GM19240 (cell line): ENCODE data around the gene AAMP.

Experiments used
- DNase-seq: peaks from one replicate; pipeline ENCODE4 v3.0.0; 2011; ENCODE audit warnings: low spot score; ENCODE audit not compliant: insufficient read length

AAMP gene

DNA sequence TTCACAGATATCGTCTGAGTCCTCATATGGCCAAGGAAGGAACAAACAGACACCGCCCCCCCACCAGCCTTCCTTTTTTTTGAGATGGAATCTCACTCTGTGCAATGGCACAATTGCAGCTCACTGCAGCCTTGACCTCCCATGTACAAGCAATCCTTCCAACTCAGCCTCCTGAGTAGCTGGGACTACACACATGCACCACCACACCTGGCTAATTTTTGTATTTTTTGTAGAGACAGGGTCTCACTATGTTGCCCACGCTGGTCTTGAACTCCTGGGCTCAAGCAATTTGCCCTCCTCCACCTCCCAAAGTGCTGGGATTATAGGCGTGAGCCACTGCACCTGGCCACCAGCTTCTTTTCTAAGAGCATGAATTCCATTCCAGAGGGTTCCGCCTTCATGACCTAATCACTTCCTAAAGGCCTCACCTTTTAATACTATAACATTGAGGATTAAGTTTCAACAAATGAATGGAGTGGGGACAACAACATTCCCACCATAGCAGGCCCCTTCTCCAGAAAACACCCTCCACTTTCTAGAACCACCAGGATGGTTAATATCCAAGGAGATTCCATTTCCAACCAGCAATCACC, 24.6 kb upstream of the AAMP start:
- no peak for DNase-seq

DNA sequence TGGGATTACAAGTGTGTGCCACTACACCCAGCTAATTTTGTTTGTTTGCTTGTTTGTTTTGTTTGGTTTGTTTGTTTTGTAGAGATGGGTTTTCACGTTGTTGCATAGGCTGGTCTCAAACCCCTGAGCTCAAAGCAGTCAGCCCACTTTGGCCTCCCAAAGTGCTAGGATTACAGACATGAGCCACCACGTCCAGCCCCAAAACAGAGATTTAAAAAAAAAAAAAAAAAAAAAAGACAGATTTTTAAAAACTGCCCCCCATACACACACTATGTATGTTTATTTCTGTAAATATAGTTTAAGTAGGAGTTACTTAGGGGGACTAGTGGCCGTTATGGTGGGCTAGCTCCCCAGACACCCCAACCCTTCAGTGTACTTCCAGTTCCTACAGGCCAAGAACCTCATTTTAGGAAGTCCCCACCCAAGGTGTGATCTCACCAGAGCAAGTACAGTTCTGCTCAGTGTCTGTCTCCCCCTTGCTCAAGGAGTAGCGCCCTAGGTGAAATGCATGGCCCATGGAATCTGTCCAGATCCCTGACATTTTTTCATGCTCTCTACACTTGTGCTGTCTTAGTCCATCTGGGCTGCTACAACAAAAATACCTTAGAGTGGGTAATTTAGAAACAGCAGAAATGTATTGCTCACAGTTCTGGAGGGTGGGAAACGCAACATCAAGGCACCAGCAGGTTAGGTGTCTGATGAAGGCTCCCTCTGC, 23.9 kb upstream of the AAMP start:
- no peak for DNase-seq

DNA sequence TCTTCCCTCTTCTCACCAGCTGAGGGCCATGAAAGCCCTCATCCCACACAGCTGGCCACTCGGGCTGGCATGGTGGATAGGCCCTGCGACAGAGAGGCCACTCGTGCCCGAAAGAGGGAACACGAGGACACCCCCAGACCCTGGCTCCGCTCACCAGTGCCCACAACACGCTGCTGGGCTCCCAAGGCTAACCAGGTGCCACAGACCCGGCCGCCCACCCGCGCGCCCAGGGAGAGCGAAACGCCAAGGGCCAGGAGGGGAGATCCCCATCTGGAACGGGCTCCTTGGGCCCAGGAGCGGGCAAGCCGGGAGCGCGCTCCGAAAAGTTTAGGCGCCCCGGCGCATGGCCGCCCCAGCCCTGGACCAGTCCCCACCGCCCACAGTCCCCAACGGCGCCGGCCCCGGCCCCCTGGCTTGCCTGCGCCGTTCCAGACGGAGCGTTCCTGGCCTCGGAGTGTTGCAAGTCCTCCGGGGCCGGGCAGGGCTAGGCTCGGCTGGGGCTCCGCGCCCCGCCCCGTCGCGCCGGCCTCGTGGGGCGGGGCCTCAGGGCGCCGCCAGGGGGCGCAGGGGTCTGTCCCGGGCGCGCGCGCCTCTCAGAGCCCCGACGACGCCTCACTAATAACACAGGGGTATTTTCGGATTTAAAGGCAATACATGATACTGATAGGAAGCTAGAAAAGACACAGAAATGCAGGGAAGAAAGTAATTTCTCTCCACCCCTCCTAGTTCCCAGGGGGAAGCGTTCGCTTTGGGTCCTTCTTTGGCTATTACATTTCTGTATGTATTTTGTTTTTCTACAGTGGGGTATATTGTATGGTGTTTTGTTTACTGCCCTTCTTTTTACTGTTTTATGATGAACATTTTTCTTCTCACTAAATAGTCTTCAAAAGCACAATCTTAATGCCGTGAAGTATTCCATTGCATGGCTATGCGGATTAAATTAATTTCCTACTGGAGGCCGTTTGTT, 22.4 kb upstream of the AAMP start, which contains the start of gene TMBIM1:
Gene TMBIM1, minus strand, starts transcription at position 456 of the 967 bp plus-strand sequence. CDS start 10,362 bp downstream, outside the sequence.
- peak; percentile 86 for DNase-seq

DNA sequence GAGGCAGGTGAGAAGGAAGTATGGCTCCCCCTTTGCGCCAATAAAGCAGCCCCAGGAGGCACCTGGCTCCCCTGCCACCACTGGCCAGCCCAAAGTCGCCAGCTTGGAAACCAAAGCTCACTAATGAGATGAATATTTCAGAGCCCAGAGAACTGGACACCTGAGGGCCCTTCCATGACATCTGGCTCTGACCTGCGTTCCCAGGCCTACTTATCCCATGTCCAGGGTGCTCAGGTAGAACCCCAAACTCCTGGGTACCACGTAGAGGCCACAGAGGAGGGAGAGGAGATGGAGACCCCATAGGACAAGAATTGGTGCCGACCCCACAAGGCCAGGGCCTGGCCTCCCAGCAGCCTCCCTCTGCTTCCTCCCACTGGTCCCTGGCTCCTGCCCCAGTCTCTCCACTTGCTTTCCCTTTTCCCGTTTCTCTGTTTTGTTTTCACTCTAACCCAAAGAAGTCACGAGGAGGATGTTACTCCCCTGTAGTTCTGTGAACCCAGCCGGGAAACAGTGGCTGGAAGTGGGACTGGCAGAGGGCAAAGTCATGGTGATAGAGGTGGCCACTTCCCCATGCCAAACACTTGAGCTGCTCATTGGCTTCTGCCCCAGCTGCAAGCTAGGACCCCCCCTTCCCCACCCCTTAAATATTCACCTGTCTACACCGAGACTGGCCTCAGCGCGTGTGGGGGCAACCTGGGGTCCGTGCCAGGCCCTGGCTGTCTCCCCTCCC, 21.5 kb upstream of the AAMP start:
- DNase-seq: no peak

DNA sequence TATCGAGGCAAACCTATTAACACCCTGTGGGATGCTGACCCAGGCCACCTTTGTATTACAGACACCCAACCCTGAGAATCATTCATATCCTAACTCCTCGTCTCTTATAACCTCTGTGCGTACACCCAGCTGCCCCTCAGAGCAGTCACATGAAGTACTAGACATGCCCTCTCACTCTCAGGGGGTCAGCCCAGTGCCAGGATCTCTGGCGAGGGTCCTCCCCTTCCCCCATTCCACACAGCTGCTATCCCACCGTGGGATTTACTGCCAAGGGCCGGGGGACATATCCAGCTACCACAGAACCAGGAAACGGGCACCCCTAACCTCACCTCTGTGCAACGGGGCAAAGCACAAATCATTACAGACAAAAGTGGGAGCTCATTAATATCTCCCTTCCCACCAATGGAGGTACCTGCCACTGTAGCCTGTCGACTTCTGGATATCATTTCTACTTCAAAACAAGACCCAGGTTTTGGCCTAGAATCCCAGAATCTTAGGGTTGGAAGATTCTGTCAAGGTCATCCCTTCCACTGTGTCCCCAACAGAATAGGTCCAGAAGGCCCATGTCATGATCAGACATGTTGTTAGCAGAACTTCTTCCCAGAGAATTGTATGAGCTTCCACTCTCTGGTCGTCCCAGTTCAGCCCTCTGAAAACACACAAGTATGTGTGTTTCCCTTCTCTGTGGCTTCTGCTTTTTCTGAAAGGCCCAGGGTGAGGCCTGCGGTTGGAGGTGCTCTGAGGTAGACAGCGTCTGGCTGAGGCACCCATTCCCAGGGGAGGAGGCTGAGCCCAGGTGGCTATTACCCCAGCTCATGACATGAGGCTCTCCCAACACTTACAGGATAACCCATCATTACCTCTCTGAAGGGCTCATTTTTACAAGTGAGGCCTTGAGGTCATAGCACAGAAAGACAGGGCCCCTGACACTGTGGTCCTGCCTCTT, 20.7 kb upstream of the AAMP start:
- peak; percentile 52 for DNase-seq

DNA sequence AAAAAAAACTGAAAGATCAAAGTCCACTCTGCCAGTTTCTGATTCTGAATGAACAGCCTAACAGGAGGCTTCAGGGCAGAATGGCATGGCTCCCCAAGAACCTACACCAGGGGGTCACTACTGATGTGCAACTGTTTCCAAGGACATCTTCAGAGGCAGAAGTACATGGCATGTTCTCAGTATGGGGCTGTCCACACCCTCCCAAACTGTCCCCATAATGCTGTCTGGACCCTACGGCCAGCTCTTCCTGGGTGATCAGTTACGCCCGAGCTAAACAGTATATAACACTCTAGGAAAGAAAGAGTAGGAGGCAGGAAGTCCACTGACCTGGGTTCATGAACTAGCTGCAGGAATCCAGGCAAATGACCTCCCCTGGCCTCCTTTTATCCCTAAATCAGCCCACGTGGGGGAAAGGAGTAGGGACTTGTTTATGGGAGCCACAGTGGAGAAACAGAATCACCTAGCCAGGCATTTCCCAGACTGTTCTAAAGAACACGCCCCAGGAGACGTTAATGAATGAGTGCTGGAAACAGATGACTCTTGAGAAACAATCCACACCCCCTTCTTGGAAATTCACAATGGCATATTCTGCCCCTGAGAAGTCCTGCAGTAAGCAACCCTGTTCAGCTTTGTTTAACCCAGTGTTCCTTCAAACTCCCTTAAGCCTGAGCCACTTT, 19.8 kb upstream of the AAMP start:
- DNase-seq: no peak

DNA sequence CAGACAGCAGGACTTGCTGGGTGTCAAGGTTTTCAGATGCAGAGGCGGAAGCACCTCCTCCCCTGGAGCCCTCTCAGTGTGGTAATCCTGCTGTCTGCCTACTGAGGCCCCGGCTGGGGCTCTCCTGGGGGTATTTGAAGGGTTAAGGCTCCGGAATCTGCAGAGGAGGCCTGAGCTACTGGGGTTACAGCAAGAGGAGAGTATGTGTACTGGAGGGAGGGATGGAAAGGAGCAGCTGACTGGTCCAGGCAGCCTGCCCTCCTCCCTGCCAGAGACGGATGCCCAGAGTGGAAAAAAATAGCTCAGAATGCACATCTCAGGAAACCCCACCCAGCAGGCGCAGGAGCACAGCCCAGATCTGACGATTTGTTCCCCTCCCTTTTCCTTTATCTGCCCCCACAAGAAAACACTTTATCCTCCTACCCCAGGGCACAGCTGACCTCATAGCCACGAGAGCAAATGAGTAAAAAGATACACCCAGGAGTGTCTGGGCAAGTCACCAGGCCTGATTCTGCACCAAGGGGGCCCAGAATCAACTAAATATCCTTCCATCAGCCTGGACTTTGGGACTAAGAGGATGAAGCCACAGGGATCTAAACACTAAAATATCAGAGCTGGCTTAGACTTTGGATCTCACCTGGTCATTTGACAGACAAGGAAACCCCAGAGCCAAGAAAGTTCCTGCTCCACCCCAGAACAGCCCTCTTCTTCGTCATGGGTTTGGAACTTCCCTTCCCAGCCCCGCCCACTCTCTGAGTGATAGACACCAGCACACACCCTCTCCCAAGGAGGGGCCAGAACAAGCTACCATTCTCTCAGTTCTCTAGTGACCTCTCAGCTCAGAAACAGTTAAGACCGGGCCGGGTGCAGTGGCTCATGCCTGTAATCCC, 16.9 kb upstream of the AAMP start:
- peak; percentile 87 for DNase-seq

DNA sequence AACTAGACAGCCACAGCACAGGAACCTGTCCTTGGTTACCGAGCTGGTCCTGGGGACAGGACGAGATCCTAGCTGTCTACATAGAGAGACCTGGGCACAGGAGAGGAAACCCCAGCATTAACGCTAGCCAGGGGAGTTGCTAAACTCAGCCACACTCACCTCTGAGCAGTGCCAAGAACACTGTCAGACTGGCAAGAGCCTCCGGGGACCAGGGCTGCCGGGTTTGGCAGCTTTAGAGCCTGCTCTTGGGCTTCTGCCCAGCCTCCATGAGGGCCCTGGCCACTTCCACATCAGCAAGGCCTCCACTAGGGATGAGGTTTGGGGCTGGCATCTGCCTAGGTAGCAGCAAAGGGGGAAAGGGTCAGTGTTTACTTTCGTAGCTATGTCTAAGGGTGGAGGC, 15.7 kb upstream of the AAMP start:
- no peak for DNase-seq

DNA sequence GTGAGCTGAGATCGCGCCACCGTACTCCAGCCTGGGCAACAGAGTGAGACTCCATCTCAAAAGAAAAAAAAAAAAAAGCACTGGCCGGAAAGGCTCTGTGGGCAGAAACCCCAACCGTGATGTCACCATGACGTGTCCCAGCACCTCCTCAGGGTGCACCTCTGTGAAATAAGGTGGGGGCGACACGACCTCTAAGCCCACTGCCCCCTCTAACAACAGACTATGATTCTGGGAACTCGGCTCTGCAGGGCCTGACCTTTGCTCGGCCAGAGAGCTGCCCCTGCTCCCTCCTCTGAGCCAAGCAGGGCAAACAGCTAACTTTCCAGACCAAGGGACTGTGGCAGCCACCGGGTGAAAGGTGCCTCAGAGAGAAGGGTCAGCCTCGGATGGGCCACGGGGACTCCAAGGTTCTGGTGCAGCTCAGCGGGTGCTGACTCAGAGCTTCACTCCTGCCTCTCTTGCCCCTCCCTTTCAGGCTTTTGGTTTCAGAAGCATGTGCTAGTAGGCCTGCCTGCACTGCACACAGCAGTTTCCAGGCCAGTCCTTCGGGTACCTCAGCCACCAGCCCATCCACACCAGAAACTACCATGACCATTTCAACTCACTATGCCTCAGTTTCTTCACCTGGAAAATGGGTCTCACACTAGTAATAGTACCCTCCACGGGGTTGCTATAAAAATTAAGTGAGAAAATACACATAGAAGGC, 14.3 kb upstream of the AAMP start:
- peak; percentile 82 for DNase-seq

DNA sequence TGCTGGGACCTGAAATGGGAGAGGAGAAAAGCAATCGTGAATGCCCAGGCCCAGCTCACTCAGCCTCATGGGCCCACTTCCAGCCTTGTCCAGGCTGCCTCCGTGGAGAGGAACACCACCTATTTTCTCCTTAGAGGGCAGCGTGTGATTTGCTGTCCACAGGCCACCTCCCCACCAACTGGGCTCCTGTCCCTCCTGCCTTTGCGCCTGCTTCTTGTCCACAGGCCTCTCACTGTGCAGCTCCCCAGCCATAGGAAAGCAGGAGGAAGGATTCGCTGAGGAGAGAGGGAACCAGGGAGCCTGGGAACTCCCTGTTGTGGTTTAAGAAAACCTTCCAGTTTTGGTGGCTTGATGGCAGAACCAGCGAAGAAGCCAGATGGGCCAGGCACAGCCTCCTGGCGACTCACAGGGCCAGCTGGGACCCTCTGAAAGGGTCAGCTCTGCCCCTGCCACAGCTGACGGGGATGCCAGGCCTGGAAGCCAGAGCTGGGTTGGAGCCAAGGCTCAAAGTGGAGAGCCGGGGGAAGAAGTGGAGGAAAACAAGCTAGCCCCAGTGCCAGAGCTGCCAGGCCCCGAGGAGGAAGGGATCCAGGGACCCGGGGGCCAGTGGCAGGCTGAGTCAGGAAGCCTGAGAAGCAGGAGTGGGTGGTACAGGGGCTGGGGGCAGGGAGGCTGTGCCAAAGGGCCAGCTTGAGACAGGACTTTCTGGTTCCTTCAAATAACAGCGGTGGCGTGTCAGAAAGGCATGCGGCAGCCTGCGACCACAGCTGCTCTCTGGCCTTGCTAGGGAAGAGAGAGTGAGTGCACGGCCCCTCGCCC, 12.4 kb upstream of the AAMP start:
- DNase-seq: no peak

DNA sequence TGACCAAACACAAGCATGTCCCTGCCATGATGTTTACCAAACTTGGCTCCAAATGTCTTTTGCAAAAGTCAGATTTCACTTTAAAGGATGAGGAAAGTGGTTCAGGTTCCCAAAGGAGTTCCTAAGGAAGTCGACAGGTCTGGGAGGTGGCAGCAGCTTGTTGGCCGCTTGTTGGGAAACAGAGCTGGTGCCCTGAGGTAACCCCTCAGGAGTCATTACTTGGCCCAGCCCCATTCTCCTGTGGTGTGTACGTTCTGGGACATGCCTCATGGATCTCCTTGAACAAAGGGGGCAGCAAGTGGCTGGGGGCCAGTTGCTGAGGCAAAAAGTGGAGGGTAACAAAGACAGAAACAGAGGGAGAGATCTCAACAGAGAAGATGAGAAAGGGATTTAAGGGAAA, 11.5 kb upstream of the AAMP start:
- no peak for DNase-seq

DNA sequence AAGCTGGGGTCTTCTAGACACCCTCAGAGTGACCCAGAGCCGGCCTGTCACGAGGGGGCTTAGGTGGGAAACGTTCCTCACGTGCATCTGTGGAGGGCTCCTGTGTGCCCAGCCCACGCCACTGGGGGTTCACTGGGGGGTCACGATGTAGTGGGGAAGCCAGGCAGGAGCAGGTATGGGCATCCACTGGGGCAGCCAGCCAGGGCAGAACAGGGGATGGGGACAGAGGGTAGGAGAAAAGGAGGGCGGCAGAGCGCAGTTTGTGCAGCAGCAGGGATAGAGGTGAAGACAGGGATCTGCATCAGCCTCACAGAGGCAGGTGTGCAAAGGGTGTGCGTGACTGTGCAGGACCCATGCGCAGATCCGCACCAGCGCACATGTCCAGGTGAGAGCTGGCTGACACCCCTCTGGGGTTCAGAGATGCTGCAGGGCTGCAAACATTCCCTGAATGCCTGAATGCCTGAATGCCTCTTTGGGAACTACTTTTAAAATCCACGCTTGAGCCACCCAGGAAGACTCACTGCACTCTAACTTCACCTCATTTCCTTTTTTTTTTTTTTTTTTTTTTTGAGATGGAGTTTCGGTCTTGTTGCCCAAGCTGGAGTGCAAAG, 10.4 kb upstream of the AAMP start:
- DNase-seq: no peak

DNA sequence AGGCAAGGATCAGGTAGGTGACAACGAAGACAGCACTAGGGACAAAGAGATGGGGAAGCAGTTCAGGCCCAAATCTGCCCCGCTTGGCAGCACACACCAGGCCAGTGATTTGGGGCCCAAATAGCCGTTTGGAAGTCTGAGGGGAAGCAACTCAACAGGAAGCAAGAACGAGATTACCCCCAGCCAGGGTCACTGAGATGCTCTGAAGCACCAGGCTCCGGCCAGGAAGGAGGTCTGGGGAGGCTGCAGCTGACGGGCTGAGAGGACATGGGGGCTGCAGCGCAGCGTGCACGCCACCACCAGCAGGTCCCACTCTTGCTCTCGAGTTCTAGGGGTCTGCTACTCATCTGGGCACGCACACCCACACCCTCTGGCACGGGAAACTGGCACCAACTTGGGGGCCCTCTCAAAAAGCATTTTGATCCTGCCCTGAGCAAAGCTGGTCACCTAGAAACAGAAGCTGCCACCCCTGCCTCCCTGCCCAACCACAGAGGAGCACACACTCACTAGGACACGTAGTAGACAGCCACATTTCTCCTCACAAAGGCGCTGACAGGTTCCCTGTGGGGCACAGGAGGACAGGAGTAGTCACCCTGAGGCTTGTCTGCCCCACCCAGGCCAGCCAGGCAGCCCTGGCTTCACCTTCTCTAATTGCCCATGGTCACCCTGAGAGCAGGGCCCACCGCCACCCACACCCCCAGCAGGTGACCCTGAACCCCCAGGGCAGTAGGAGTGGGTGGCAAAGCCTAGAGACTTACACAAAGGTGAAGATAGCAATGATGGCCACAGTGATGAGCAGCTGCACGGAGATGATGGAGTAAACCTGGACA, 8.8 kb upstream of the AAMP start:
- no peak for DNase-seq

DNA sequence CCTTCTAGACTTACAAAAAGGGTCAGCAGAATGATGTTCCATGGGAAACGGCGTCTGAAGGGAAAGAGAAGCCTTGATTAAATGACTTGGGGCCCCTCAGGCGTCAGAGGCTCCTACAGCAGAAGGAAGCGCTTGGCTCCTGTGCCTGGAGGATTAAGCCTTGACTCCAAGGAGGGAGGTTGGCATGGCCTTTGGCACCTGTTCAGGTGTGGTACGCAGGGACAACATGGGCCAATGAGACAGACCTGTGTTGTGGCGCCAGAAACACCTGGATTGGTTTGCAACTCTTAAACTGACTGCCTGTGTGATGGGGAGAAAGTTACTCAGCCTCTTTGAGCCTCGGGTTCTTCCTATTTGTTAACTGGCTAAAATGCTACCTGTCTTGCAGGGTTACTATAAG, 8.0 kb upstream of the AAMP start:
- DNase-seq: no peak

DNA sequence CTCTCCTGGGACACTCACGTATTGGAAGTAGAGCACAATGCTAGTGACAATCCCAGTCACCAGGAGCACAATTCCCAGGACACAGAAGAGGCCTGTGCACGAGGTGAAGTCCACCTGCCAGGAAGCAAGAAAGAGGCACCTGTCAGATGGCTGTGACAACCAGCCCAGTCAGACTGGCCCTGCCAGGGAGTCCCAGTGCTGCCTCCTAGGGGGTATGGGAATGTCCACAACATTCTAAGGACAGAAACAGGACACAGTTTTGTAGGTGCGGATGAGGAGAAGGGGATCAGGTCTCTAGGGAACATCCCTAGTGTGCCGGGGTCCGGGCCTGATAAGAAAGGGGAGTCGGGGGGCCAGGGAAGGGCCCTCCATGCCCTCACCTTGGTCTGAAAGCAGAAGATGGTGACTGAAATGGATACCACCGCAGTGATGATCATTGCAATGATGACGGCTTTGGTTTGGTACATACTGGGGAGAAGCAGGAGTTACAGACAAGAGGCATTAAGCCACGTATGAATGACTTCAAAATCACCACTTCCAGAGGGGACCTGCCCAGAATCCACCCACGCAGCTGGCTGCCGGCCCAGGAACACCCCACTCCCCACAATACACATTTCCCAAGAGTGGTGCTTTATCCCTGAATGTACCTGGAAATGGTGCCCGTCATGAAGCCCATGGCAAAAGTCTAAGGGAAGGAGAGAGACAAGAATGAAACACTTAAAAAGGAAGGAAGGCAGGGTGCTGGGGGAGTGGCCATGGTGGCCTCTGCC, 7.2 kb upstream of the AAMP start:
- no peak for DNase-seq
